NCI-H2227 (cell line): ENCODE results near the gene CDC7.

Experiments used
- DNase-seq: peaks from one replicate; lab custom pipeline; 2025; ENCODE audit not compliant: unreplicated experiment; lab: John Stamatoyannopoulos, UW

The CDC7 gene

GRCh38 chr1:91548376-91549040 is 47.9 kb downstream of the CDC7 start:
- no peak for DNase-seq

GRCh38 chr1:91549041-91549735 is 48.5 kb downstream of the CDC7 start:
- DNase-seq = no peak

DNA sequence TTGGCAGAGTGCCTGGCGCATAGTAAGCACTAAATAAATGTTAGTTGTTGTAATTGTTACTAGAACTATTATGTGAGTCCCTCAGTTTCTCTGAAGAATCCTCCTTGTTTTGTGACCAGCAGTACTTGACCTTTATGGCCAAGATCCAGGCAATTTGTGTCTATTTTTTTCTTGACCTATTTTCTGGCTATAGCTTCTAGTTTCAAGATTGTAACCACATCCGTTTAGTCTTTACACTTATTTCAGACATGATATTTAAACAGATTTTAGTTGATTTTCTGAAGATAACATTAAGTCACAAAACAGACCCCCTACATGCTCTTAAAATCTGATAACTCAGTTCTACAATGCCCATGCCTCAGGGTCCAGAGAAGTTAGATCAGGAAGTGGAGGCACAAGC is 50.3 kb downstream of the CDC7 start:
- DNase-seq = no peak

DNA sequence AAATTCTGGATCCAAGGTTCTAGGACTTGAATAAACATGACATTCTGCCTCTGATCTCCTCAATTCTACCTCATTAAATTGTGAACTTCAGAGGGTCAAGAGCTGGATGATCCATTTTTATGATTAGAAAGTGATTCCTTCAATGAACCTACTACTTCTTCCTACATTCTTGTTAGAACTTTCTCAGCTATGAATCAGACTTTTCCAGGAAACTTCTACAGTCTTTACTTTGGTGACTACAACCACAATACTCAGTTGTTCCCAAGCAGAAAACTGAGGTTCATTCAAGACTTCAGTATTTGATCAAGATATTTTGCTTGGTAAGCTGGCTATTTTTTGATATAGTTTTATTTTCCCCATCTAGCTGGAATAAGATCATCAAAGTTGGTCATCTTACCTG is 51.4 kb downstream of the CDC7 start:
- no peak for DNase-seq

GRCh38 chr1:91552596-91552995 is 51.9 kb downstream of the CDC7 start:
- DNase-seq = no peak

GRCh38 chr1:91553177-91553591 is 52.5 kb downstream of the CDC7 start:
- DNase-seq = no peak

GRCh38 chr1:91555074-91555730 is 54.6 kb downstream of the CDC7 start:
- DNase-seq = no peak

DNA sequence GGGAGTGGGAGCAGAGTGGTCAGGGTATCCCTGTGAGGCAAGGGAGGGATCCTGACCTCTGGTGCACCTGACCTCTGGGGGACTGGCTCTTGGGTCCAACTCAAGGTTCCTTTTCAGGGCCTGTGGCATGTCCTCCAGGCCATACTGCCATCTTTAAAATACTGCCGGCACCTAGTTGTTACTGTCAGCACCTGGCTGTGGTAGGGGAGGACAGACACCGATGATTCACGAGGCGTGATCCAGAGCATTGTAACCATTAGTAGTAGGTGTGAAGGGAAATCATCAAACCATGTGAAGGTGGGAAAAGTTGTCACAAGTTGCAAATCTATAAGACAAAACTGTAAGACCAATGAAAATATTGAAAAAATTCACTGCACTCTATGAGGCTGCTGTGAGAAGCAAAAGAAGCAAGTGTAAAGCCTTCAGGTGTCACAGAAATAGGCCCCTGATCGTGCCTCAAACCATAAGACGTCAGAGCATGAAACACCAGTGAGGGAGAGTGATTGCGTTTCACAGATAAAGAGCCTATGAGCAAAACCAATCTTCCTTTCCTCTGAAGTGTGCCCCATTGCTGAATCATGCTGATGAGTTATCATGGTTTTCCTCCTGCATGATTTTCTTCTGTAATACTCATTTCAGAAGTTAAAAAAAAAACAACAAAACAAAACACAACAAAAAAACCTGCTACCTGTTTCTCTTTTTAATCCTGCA is 55.3 kb downstream of the CDC7 start:
- no peak for DNase-seq

DNA sequence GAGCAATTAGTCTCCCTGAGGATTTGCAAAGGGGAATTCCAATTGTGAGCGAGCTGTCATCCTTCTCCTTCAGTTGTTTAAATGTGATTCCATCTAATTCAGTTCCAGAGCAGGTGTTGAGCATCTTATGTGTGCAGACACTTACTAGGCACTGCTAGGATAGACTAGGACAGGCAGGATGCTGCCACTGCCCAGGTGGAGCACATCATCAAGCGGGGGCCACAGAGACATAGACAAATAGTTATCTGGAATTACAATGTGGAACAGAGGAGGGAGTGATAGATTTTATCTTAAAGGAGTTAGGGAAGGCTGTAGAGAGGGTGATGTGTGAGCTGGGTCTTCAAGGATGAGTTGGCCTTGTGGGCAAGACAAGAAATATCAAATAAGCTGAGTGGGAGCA is 55.9 kb downstream of the CDC7 start:
- DNase-seq = no peak

DNA sequence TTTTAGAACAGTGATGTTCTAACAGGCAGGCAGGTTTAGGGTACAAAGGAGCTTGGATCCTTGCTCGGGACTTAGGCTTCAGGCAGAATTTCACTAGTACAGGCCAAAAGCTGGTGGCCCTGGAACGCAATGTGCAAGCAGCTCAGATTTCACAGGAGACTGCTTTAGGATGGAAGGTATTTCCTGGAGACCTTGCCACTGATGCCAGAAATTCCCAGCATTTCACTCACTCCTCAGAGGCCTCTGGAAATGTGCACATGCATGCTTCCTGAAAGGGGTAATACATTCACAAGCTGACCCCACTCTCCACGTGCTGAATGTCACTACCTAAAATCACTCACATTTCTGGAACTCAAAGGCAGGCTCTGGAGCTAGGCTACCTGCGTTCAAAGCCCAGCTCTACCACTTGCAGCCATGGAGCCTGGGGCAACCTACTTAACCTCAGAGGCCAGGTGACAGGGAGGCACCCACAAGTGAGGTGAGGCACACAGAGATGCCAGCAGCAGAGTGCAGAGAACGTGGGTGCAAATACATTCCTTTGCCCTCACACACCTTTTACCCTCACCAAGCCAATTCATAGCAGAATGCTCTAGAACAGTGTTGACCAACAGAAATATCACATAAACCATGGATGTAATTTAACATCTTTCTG is 56.5 kb downstream of the CDC7 start:
- DNase-seq = no peak

GRCh38 chr1:91557826-91558225 is 57.2 kb downstream of the CDC7 start:
- DNase-seq = no peak

GRCh38 chr1:91559046-91559750 is 58.5 kb downstream of the CDC7 start:
- DNase-seq = no peak

GRCh38 chr1:91559838-91560565 is 59.4 kb downstream of the CDC7 start:
- no peak for DNase-seq

- no peak for DNase-seq
Observed at GRCh38 chr1:91564888-91565701, 64.4 kb downstream of the CDC7 start.

- no peak for DNase-seq
Observed at GRCh38 chr1:91567583-91567982, 66.9 kb downstream of the CDC7 start.

DNA sequence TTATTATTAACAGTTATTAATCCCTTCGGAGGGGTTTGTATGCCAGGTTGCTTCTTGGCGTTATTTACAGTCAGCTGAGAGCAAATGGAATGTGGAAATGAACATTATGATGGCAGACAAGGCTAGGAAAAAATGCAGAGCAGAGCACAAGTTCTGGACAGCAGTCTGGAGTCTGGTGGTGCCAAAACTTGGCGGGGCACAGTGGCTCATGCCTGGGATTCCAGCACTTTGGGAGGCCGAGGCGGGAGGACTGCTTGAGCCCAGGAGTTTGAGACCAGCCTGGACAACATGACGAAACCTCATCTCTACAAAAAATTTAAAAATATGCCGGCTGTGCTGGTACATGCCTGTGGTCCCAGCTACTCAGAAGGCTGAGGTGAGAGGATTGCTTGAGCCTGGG is 67.6 kb downstream of the CDC7 start:
- no peak for DNase-seq

GRCh38 chr1:91569411-91570119 is 68.9 kb downstream of the CDC7 start:
- DNase-seq = no peak

DNA sequence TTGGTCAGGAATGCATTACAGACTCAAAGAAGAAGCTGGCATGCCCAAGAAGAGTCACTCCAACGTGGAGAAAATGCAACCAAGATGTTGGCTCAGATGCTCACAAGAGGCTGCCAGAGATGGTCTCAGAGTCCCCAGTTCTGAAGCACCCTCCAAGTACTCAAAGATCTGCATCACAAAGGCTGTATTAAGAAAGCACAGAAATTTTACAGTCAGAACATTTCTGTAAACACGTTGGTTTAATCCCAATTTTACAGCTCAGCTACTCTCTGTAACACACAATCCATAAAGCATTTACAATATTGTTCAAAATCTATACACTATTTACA is 69.4 kb downstream of the CDC7 start:
- no peak for DNase-seq

DNA sequence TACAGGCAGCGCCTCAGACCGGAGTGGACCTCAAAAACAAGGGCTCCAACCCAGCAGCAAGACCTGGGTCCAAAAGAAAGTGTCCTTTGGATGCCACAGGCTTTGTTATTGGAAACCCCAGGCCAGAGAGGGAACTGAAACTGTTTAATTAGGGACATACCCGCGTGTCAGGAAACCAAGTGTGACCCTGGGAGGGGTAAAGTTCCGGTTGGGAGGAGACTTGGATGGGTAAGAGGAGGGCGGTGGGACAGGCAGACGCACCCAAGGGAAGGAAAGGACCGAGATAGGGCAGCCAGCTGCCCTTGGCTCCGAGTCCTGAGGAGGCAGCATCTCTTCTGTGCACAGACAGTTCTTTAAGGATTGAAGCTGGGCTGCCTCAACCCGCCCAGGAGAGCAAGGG is 71.4 kb downstream of the CDC7 start:
- DNase-seq = no peak
